Measurements from ENCODE around the gene LRRC4B. TPM values are rescaled to one million over a fixed set of nuclear protein-coding genes. Genes with fewer than 3 reads are reported as not detected.

The LRRC4B gene
- total and polyA plus RNA-seq, 2 of the 4 experiments (the other 2 are of a cell fraction) = 0.03 TPM; not detected in 1

GRCh38 chr19:50558039-50558438 lies 10.2 kb downstream of the LRRC4B start:
- no CpG with 5 or more reads among the region's 4 CpGs for WGBS, 2 experiments (ENCODE audit: extremely low coverage in 2 of 2, insufficient read length in 1 of 2)
- Histone ChIP-seq H4K20me1 (ENCODE audit: insufficient read depth, low read length) (no peaks in the 10 kb centered on the region), H4K8ac (ENCODE audit: low read depth in 2 of 2, low read length in 2 of 2) (no peak overlapping the region), H3K23ac (ENCODE audit: low read depth, low read length) (no peak overlapping the region), H3K36me3 (ENCODE audit: control insufficient read depth, insufficient read depth, low read length) (no peaks in the 10 kb centered on the region), H3K4me2 (ENCODE audit: low read depth, low read length) (no peak overlapping the region), H3K9me1 (ENCODE audit: insufficient read depth, low read length) (no peaks in the 10 kb centered on the region; the same call in 1 of the 2 replicates), H2AK5ac (ENCODE audit: low read depth, low read length) (no peak overlapping the region), H3K18ac (ENCODE audit: low read depth, low read length) (no peak overlapping the region), H3K56ac (ENCODE audit: extremely low read depth, insufficient read depth, low read length) (no peak overlapping the region), H4K91ac (ENCODE audit: insufficient read depth, low read depth, low read length) (no peak overlapping the region), H3K27me3 (ENCODE audit: control insufficient read depth, insufficient read depth, low read length) (peaks cover 21% of the 10 kb centered on the region), H3K79me1 (ENCODE audit: low read depth in 1 of 2, low read length in 2 of 2) (no peaks in the 10 kb centered on the region), H2BK5ac (ENCODE audit: low read depth, low read length, poor library complexity, severe bottlenecking) (no peak overlapping the region), H3K27ac (ENCODE audit: insufficient read depth, low read length) (no peak overlapping the region), H3K4ac (ENCODE audit: low read depth, low read length) (no peak overlapping the region), H2BK120ac (ENCODE audit: low read depth, low read length) (no peak overlapping the region), H3K4me1 (ENCODE audit: control insufficient read depth, insufficient read depth, low read length) (no peaks in the 10 kb centered on the region), H2AFZ (replicated peaks; ENCODE audit: low read length, poor library complexity) (no peak overlapping the region), H2BK15ac (ENCODE audit: low read depth, low read length) (no peak overlapping the region), H3K14ac (replicated peaks; ENCODE audit: low read depth, low read length) (no peak overlapping the region), H3K9ac (ENCODE audit: low read depth, low read length) (no peak overlapping the region), H2AK9ac (replicated peaks; ENCODE audit: low read depth, low read length, poor library complexity) (no peak overlapping the region), H2BK20ac (ENCODE audit: low read depth, low read length) (no peak overlapping the region), H3K9me3 (ENCODE audit: control insufficient read depth, insufficient read depth, low read length) (no peaks in the 10 kb centered on the region), H3K4me3 (ENCODE audit: insufficient read depth, low read depth, low read length) (no peak overlapping the region), H4K5ac (ENCODE audit: low read depth, low read length) (no peak overlapping the region)
- intact Hi-C loops (cut with micrococcal nuclease) (no loop called here), in situ Hi-C loops (cut with MboI; ENCODE audit: low sequenced_read_pairs) (no loop called here), dilution Hi-C loops (cut with HindIII; ENCODE audit: low sequenced_read_pairs, unreplicated experiment) (no loop called here)
- no TSS peak for BruUV-seq (replicated peaks)
- ChIA-PET CTCF (interaction anchor here (0.5 kb wide), 1 partner anchor 18 kb away, joined by 4 read pairs; no protein-coding TSS in a partner anchor), POLR2A (ENCODE audit: unreplicated experiment) (no interaction called here)
- no peak for TF ChIP-seq ELK1 (IDR thresholded peaks at IDR 0.05; ENCODE audit: borderline replicate concordance, low read depth, low read length)
- no peak for TF ChIP-seq CHD1 (IDR thresholded peaks at IDR 0.05; ENCODE audit: low read depth, low read length)
- no peak for TF ChIP-seq MXI1 (IDR thresholded peaks at IDR 0.05; ENCODE audit: borderline replicate concordance, low read depth, low read length)
- no peak for TF ChIP-seq CEBPB (IDR thresholded peaks at IDR 0.05; ENCODE audit: low read depth, low read length)
- no peak for TF ChIP-seq RFX5 (IDR thresholded peaks at IDR 0.05; ENCODE audit: low read depth, low read length)
- no peak for TF ChIP-seq CTCF (conservative IDR thresholded peaks at IDR 0.05; ENCODE audit: low read depth, low read length)
- no peak for TF ChIP-seq NFE2L2 (IDR thresholded peaks at IDR 0.05; ENCODE audit: low read depth, low read length)
- TF ChIP-seq FOS (IDR thresholded peaks at IDR 0.05; ENCODE audit: low read depth, low read length) = no peak
- no peak for TF ChIP-seq SMC3 (IDR thresholded peaks at IDR 0.05; ENCODE audit: low read depth, low read length)
- TF ChIP-seq MAFK (IDR thresholded peaks at IDR 0.05; ENCODE audit: low read depth, low read length) = no peak
- no peak for DNase-seq
- ATAC-seq (ENCODE audit: low read depth) = no peak

Data from IMR-90 (cell line).